ENCODE measurements around the gene PCSK9.

Gene PCSK9

GRCh38 chr1:55054396-55054795, 15.0 kb downstream of the PCSK9 start:
- TF ChIP-seq CTCF (IDR thresholded peaks at IDR 0.05), result no peak

- TF ChIP-seq CTCF (IDR thresholded peaks at IDR 0.05), result no peak
Measured at GRCh38 chr1:55055084-55055882, 15.9 kb downstream of the PCSK9 start.

- no peak for TF ChIP-seq CTCF (IDR thresholded peaks at IDR 0.05)
Measured at GRCh38 chr1:55055951-55056631, 16.7 kb downstream of the PCSK9 start.

GRCh38 chr1:55056632-55056992, 17.3 kb downstream of the PCSK9 start:
- no peak for TF ChIP-seq CTCF (IDR thresholded peaks at IDR 0.05)

GRCh38 chr1:55057270-55057955, 18.1 kb downstream of the PCSK9 start:
- no peak for TF ChIP-seq CTCF (IDR thresholded peaks at IDR 0.05)

GRCh38 chr1:55057956-55058298, 18.6 kb downstream of the PCSK9 start:
- TF ChIP-seq CTCF (IDR thresholded peaks at IDR 0.05), result no peak

- TF ChIP-seq CTCF (IDR thresholded peaks at IDR 0.05), result no peak
Measured at GRCh38 chr1:55059302-55060132, 20.2 kb downstream of the PCSK9 start.
